BJ (cell line): ENCODE data around the gene OR13J1. TPM values are rescaled to one million over a fixed set of nuclear protein-coding genes. Genes with fewer than 3 reads are reported as not detected.

Experiments used
- CTCF ChIA-PET: fragments of 350-600 bp; formaldehyde crosslinking; extraction: SDS; loops from one replicate; lab custom pipeline; 2021; ENCODE audit warnings: antibody characterized with exemption, inconsistent platforms; lab: Yijun Ruan, JAX
- POLR2A ChIA-PET: fragments of 300-600 bp; sonication (Branson Sonifier 250); formaldehyde crosslinking; extraction: SDS; loops from one replicate; lab custom pipeline; 2021; ENCODE audit warnings: antibody characterized with exemption; lab: Charles Lee
- DNase-seq: peaks from one replicate; pipeline ENCODE4 v3.0.0-alpha.2; 2011; ENCODE audit warnings: low read depth
- H3K27me3 ChIP-seq: 2 replicates; pipeline ENCODE4 v1.6.0; 2011; ENCODE audit warnings: low read length; ENCODE audit not compliant: control insufficient read depth, insufficient read depth
- H3K36me3 ChIP-seq: 2 replicates; pipeline ENCODE4 v1.5.1; 2011; ENCODE audit warnings: low read length; ENCODE audit not compliant: control insufficient read depth, insufficient read depth
- H3K4me3 ChIP-seq: 2 replicates; pipeline ENCODE4 v1.5.1; 2011; ENCODE audit warnings: low read depth, mild to moderate bottlenecking, control low read depth, low read length
- CTCF ChIP-seq: IDR thresholded peaks from 2 replicates; pipeline ENCODE4 v1.5.1; 2011; ENCODE audit warnings: low read depth, mild to moderate bottlenecking, control low read depth, inconsistent platforms, low read length, moderate library complexity; ENCODE audit not compliant: insufficient read depth
- polyA plus RNA-seq: library from polyadenylated mRNA; depleted of rRNA; stranded (reverse); fragments of >200 nt; gene quantifications from 2 replicates; pipeline ENCODE4 v1.2.3, GENCODE V29; 2011

Gene OR13J1
- polyA plus RNA-seq, 1 experiment, result not detected

- Histone ChIP-seq H3K36me3 (peaks cover 4% of the 10 kb centered on the region), H3K4me3 (no peak overlapping the region), H3K27me3 (no peaks in the 10 kb centered on the region)
- CTCF ChIA-PET, result interaction anchor here (0.8 to 2.1 kb wide), 5 partner anchors 11 to 55 kb away, joined by 3 to 8 read pairs (median 6); no protein-coding TSS in a partner anchor
- peak; percentile 42 for DNase-seq
- POLR2A ChIA-PET, result no interaction called here
- TF ChIP-seq CTCF, result no peak
These were observed 25.5 kb downstream of the OR13J1 start for GRCh38 chr9:35844628-35845270.

GRCh38 chr9:35842795-35843194 lies 27.4 kb downstream of the OR13J1 start:
- no peak for TF ChIP-seq CTCF
- Histone ChIP-seq H3K36me3 (peaks cover 4% of the 10 kb centered on the region), H3K4me3 (no peak overlapping the region), H3K27me3 (no peaks in the 10 kb centered on the region)
- no peak for DNase-seq
- POLR2A ChIA-PET, result no interaction called here
- CTCF ChIA-PET, result interaction anchor here (1.4 to 1.8 kb wide), 2 partner anchors 9 to 16 kb away, joined by 5 read pairs; no protein-coding TSS in a partner anchor

GRCh38 chr9:35842020-35842745 lies 28.0 kb downstream of the OR13J1 start:
- peaks cover 4% of the 10 kb centered on the region for H3K36me3 ChIP-seq
- no peak for TF ChIP-seq CTCF
- no peak overlapping the region for H3K4me3 ChIP-seq
- H3K27me3 ChIP-seq, result no peaks in the 10 kb centered on the region
- DNase-seq, result no peak
- ChIA-PET CTCF (interaction anchor here (0.6 to 1.8 kb wide), 6 partner anchors 8 to 1654 kb away, joined by 3 to 5 read pairs (median 4); no protein-coding TSS in a partner anchor), POLR2A (no interaction called here)

GRCh38 chr9:35841645-35841900 lies 28.6 kb downstream of the OR13J1 start:
- ChIA-PET POLR2A (no interaction called here), CTCF (interaction anchor here (0.6 to 1.8 kb wide), 6 partner anchors 9 to 1653 kb away, joined by 3 to 5 read pairs (median 4); no protein-coding TSS in a partner anchor)
- TF ChIP-seq CTCF, result no peak
- Histone ChIP-seq H3K27me3 (no peaks in the 10 kb centered on the region), H3K36me3 (peaks cover 3% of the 10 kb centered on the region), H3K4me3 (no peak overlapping the region)
- no peak for DNase-seq

- Histone ChIP-seq H3K36me3 (peaks cover 2% of the 10 kb centered on the region; the same call in 1 of the 2 replicates), H3K4me3 (no peak overlapping the region), H3K27me3 (no peaks in the 10 kb centered on the region)
- no peak for TF ChIP-seq CTCF
- CTCF ChIA-PET, result interaction anchor here (0.6 to 1.8 kb wide), 6 partner anchors 9 to 1653 kb away, joined by 3 to 5 read pairs (median 4); no protein-coding TSS in a partner anchor
- DNase-seq, result no peak
- POLR2A ChIA-PET, result no interaction called here
These were observed 29.1 kb downstream of the OR13J1 start for GRCh38 chr9:35840881-35841644.
